HEK293T (cell line): ENCODE measurements around the gene OR2T6.

ENCODE experiments used
- CTCF ChIA-PET: fragments of 350-600 bp; formaldehyde crosslinking; extraction: SDS; loops from one replicate; lab custom pipeline; 2021; ENCODE audit warnings: antibody characterized with exemption, inconsistent platforms; lab: Yijun Ruan, JAX
- POLR2A ChIA-PET: fragments of 350-600 bp; formaldehyde crosslinking; extraction: SDS; loops from one replicate; lab custom pipeline; 2020; ENCODE audit warnings: antibody characterized with exemption, inconsistent platforms; lab: Yijun Ruan, JAX
- DNase-seq: peaks from one replicate; pipeline ENCODE4 v3.0.0; 2012; ENCODE audit warnings: mixed read lengths; ENCODE audit errors: extremely low spot score
- ARNT ChIP-seq: fragments of 450-650 bp; IDR thresholded peaks from 2 replicates; pipeline ENCODE4 v1.6.1; 2017; ENCODE audit warnings: mild to moderate bottlenecking
- BHLHE40 ChIP-seq: fragments of 450-650 bp; IDR thresholded peaks from 2 replicates; pipeline ENCODE4 v1.6.1; 2016; ENCODE audit warnings: mild to moderate bottlenecking, moderate library complexity, borderline replicate concordance
- CTBP1 ChIP-seq: fragments of 450-650 bp; IDR thresholded peaks from 2 replicates; pipeline ENCODE4 v1.6.1; 2016; ENCODE audit warnings: borderline replicate concordance
- ELF4 ChIP-seq: fragments of 450-650 bp; IDR thresholded peaks from 2 replicates; pipeline ENCODE4 v1.6.1; 2017; ENCODE audit warnings: antibody characterized with exemption
- FOXA1 ChIP-seq: fragments of 450-650 bp; IDR thresholded peaks from 2 replicates; pipeline ENCODE4 v1.6.1; 2016; ENCODE audit warnings: mild to moderate bottlenecking
- FOXK2 ChIP-seq: fragments of 450-650 bp; IDR thresholded peaks from 2 replicates; pipeline ENCODE4 v1.6.1; 2016; ENCODE audit warnings: mild to moderate bottlenecking
- FOXM1 ChIP-seq: fragments of 450-650 bp; IDR thresholded peaks from 2 replicates; pipeline ENCODE4 v1.6.1; 2017; ENCODE audit warnings: mild to moderate bottlenecking, borderline replicate concordance
- HDGF ChIP-seq: fragments of 450-650 bp; IDR thresholded peaks from 2 replicates; pipeline ENCODE4 v1.6.1; 2017; ENCODE audit warnings: antibody characterized with exemption, borderline replicate concordance
- L3MBTL2 ChIP-seq: fragments of 450-650 bp; conservative IDR thresholded peaks from 2 replicates; pipeline ENCODE4 v1.6.1; 2016; ENCODE audit warnings: mild to moderate bottlenecking
- LEF1 ChIP-seq: fragments of 450-650 bp; IDR thresholded peaks from 2 replicates; pipeline ENCODE4 v1.6.1; 2017; ENCODE audit warnings: mild to moderate bottlenecking, borderline replicate concordance
- NFRKB ChIP-seq: fragments of 450-650 bp; IDR thresholded peaks from 2 replicates; pipeline ENCODE4 v1.6.1; 2016; ENCODE audit warnings: mild to moderate bottlenecking, moderate library complexity
- SP1 ChIP-seq: fragments of 450-650 bp; IDR thresholded peaks from 2 replicates; pipeline ENCODE4 v1.6.1; 2017
- SUZ12 ChIP-seq: fragments of 450-650 bp; IDR thresholded peaks from 2 replicates; pipeline ENCODE4 v1.6.1; 2016; ENCODE audit warnings: mild to moderate bottlenecking
- TARDBP ChIP-seq: fragments of 450-650 bp; IDR thresholded peaks from 2 replicates; pipeline ENCODE4 v1.6.1; 2016
- ZNF384 ChIP-seq: fragments of 450-650 bp; IDR thresholded peaks from 2 replicates; pipeline ENCODE4 v1.6.1; 2016
- TF ChIP-seq, protein P1 (sequence below): fragments of 450-650 bp; IDR thresholded peaks from 2 replicates; pipeline ENCODE4 v1.6.1; 2016

The OR2T6 gene, protein sequence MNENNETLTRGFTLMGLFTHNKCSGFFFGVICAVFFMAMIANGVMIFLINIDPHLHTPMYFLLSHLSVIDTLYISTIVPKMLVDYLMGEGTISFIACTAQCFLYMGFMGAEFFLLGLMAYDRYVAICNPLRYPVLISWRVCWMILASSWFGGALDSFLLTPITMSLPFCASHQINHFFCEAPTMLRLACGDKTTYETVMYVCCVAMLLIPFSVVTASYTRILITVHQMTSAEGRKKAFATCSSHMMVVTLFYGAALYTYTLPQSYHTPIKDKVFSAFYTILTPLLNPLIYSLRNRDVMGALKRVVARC

GRCh38 chr1:248375446-248375845 lies at the start of gene OR2T6:
Gene OR2T6, plus strand, starts transcription at chr1:248375746. Its CDS starts 11,863 bp downstream, at chr1:248387609.
- TF ChIP-seq L3MBTL2 (no peak), ARNT (no peak), TARDBP (no peak), LEF1 (no peak), FOXK2 (no peak), NFRKB (no peak), FOXM1 (no peak), FOXA1 (no peak), CTBP1 (no peak), ELF4 (no peak)
- TF ChIP-seq, protein P1, sequence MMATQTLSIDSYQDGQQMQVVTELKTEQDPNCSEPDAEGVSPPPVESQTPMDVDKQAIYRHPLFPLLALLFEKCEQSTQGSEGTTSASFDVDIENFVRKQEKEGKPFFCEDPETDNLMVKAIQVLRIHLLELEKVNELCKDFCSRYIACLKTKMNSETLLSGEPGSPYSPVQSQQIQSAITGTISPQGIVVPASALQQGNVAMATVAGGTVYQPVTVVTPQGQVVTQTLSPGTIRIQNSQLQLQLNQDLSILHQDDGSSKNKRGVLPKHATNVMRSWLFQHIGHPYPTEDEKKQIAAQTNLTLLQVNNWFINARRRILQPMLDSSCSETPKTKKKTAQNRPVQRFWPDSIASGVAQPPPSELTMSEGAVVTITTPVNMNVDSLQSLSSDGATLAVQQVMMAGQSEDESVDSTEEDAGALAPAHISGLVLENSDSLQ: no peak
- CTCF ChIA-PET: no interaction called here
- POLR2A ChIA-PET: no interaction called here
- DNase-seq: no peak

- no peak for DNase-seq
- ChIA-PET CTCF (no interaction called here), POLR2A (no interaction called here)
- no peak for TF ChIP-seq ELF4
- no peak for TF ChIP-seq LEF1
- TF ChIP-seq FOXK2: no peak
- no peak for TF ChIP-seq ZNF384
- no peak for TF ChIP-seq TARDBP
- TF ChIP-seq SP1: no peak
- no peak for TF ChIP-seq FOXM1
- no peak for TF ChIP-seq HDGF
- no peak for TF ChIP-seq L3MBTL2
- TF ChIP-seq FOXA1: no peak
- TF ChIP-seq BHLHE40: no peak
- no peak for TF ChIP-seq ARNT
- TF ChIP-seq, protein P1: no peak
- TF ChIP-seq SUZ12: no peak
- TF ChIP-seq CTBP1: no peak
- no peak for TF ChIP-seq NFRKB
These were observed 32.1 kb upstream of the OR2T6 start for GRCh38 chr1:248343451-248343850.

GRCh38 chr1:248348475-248348874 lies 27.1 kb upstream of the OR2T6 start, which contains the start of gene OR14C36:
Gene OR14C36, plus strand, starts transcription at chr1:248348775. Its CDS starts 0 bp downstream, at chr1:248348775.
- POLR2A ChIA-PET: no interaction called here
- no peak for DNase-seq
- TF ChIP-seq SP1 (no peak), ARNT (no peak), FOXM1 (no peak), BHLHE40 (no peak), ZNF384 (no peak)
- TF ChIP-seq, protein P1: no peak
- CTCF ChIA-PET: no interaction called here

DNA sequence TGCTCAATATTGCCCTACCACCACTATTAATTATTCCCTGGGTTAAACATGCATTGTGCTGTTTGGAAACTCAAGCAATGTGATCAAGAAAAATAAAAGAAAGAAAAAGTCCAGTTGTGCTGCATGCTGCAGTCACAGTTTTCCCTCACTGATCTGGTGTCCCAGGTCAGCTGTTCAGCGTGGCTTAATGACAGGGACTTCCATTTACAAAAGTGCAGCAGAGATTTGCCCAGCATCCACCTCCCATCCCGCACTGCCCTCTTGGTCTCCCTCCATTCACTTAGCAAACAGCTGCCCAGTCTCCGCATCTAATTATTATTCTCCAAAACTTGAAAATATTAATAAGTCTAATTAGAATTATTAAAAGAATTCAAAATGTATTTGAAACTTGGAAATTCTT lies 16.1 kb upstream of the OR2T6 start:
- DNase-seq: no peak
- TF ChIP-seq NFRKB: no peak
- no peak for TF ChIP-seq SP1
- TF ChIP-seq ARNT: no peak
- no peak for TF ChIP-seq HDGF
- TF ChIP-seq FOXK2: no peak
- no peak for TF ChIP-seq TARDBP
- no peak for TF ChIP-seq ELF4
- no peak for TF ChIP-seq BHLHE40
- no peak for TF ChIP-seq L3MBTL2
- POLR2A ChIA-PET: no interaction called here
- CTCF ChIA-PET: no interaction called here

DNA sequence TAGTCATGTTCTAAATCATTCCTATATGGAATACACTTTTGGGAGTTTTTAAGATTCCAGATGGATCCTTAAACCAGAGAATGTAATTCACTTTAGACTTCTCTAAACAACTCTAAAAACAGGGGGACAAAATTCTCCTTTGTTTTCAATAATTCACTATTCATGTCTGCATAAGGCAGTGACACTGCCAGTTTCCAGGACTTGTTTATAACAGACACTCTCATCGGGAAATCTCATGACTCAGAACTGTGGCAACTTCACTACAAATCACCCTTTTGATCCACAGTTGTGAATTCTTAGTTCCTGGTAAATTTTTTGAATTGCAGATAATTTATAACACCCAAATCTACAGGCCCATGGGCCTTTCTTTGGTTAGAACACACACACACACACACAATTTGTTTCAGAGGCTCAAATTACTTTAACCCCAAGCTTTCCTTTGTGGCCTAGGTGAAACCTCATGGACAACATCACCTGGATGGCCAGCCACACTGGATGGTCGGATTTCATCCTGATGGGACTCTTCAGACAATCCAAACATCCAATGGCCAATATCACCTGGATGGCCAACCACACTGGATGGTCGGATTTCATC lies 14.3 kb upstream of the OR2T6 start, which contains the start of gene OR2T4:
Gene OR2T4 (plus strand): TSS at position 545 of the 595 bp plus-strand sequence. CDS start 0 bp downstream, at position 545.
- DNase-seq: no peak
- ChIA-PET CTCF (no interaction called here), POLR2A (no interaction called here)
- TF ChIP-seq LEF1 (no peak), BHLHE40 (no peak), ARNT (no peak), ZNF384 (no peak), SUZ12 (no peak), FOXM1 (no peak), L3MBTL2 (no peak), HDGF (no peak), FOXK2 (no peak), ELF4 (no peak), TARDBP (no peak), NFRKB (no peak), FOXA1 (no peak), CTBP1 (no peak), SP1 (no peak)
- TF ChIP-seq, protein P1: no peak
